GM12865 (cell line): Measurements from ENCODE around the gene SSX7.
"Not testable (repeated sequence)": the region's sequence is repeated elsewhere in the genome, so short reads cannot be mapped to it uniquely, and the experiment has no call there.

Experiments
- DNase-seq: peaks from one replicate; pipeline ENCODE4 v3.0.0; 2010; ENCODE audit warnings: low read depth
- H3K4me3 ChIP-seq: 2 replicates; pipeline ENCODE4 v1.5.1; 2011; ENCODE audit warnings: mild to moderate bottlenecking, low read depth, low read length, control low read depth
- TF ChIP-seq, protein P1 (sequence below): IDR thresholded peaks from 2 replicates; pipeline ENCODE4 v1.5.1; 2011; ENCODE audit warnings: low read length, control low read depth, low read depth, inconsistent platforms; ENCODE audit not compliant: insufficient read depth; ENCODE audit errors: missing control alignments

SSX7 gene, protein sequence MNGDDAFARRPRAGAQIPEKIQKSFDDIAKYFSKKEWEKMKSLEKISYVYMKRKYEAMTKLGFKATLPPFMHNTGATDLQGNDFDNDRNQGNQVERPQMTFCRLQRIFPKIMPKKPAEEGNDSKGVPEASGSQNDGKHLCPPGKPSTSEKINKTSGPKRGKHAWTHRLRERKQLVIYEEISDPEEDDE

DNA sequence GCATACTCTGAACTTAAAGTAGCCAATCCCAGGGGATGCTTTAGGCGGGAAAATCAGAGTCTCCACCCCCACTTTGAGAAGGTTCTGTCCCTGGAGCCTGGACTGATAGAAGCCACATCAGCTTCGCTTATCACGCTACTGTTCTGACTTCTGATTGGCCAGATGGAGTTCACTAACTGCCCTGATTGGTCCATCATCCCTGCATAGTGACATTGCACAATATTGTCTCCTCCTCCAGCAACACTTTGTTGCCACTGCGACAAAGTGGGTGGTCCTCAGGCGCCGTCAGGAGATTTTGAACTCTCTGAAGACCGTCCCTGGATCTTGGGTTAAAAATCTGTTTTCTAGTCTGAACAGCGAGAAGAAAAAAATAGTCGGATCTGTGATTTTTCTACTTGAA lies at the start of gene SSX7:
SSX7 (minus strand) TSS at position 101 of the 400 bp plus-strand sequence. CDS start 1,428 bp downstream, outside the sequence.
- not testable (repeated sequence) for DNase-seq

DNA sequence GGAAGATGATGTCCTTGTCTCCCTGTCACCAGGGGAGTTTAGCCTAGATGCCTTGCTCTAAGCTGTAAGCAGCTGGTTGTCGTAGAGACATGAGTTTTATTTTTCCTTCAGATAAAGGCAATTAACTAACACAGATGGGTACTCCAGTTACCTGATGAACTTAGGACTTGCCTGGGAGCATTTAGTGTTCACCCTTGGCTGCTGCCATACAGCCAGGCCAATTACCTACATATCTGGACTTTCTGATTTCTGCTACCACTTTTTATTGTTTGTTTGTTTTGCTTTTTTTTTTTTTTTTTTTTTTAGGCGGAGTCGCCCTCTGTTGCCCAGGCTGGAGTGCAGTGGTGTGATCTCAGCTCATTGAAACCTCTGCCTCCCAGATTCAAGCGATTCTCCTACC lies 37.3 kb upstream of the SSX7 start:
- H3K4me3 ChIP-seq, DNase-seq: not testable (repeated sequence)

More for the DNA sequence above, at the start of gene SSX7:
- H3K4me3 ChIP-seq: not testable (repeated sequence)

DNA sequence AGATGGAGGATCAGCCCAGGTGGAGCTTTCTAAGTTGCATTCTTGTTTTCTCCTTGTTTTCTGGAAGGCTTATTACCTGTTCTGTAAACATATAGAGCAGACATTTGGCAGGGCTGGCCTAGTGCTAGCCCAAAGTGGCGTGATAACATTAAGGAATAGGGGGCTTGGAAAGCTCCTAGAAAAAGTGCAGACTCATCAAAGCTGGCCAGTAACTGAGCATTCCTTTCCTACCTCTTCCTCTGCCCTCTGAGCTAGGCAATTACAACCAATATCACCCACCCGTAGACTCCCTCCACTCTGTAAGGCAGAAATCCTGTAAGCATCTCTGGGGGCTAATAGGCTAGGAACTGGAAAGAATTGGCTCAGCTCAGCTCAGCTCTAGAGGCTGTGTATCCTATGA lies 7.5 kb upstream of the SSX7 start:
- DNase-seq, H3K4me3 ChIP-seq: not testable (repeated sequence)

DNA sequence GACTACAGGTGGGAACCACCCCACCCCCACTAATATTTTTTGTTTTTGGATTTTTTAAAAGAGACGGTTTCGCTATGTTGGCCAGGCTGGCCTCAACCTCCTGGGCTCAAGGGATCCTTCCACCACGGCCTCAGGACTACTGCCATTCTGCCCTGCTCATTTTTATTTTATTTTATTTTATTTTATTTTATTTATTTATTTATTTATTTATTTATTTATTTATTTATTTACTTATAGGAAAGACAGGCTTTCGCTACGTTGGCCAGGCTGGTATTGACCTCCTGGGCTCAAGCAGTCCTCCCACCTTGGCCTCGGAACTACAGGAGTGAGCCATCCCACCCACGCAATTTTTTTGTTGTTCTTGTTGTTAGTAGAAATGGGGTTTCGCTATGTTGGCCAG lies 775 bp upstream of the SSX7 start:
- DNase-seq, H3K4me3 ChIP-seq: not testable (repeated sequence)

DNA sequence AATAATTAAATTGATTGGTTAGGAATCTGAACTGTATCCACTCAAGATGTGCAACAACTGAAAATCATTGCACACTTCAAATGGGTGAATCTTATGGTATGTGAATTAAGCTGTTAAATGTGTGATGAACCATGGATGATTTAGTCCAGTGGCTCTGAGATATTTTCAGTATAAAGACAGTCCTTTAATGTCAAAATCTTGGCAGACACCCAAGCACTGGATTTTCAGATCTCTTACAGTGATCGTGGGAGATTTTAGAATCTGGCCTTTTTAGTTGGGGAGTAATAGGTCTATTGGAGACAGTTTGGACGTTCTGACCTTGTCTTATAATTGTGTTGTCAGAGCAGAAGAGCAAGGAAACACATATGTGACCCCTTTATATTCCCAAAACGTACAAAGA lies 4.0 kb downstream of the SSX7 start:
- H3K4me3 ChIP-seq, DNase-seq: not testable (repeated sequence)

DNA sequence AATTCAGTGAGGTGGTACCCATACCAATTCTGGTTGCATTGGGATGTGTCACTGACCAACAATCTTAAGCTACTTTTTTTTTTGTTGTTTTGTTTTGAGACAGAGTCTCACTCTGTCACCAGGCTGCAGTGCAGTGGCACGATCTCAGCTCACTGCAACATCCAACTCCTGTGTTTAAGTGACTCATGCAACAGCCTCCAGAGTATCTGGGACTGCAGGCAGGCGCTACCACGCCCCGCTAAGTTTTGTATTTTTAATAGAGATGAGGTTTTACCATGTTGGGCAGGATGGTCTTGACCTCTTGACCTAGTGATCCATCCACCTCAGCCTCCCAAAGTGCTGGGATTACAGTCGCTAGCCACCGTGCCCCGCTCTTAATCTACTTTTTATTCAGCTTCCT lies 5.7 kb downstream of the SSX7 start:
- not testable (repeated sequence) for H3K4me3 ChIP-seq, DNase-seq

DNA sequence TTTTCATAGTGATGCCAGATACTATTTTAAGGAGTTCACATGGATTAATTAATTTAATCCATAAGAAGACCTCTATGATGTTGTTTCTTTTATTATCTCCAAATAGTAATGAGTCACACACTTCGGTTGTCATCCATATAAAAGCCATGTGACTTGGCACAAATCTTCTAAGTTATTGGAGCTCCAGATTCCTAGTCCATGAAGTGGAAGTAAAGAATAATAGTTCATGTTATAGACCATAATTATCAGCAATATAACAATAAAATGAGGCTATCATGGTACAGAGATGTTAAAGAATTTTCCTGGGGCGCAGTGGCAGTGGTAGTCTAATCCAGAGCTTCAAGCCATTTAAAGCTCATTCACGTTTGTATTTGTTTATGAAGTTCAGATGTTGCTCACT lies 26.2 kb downstream of the SSX7 start:
- not testable (repeated sequence) for H3K4me3 ChIP-seq, DNase-seq

DNA sequence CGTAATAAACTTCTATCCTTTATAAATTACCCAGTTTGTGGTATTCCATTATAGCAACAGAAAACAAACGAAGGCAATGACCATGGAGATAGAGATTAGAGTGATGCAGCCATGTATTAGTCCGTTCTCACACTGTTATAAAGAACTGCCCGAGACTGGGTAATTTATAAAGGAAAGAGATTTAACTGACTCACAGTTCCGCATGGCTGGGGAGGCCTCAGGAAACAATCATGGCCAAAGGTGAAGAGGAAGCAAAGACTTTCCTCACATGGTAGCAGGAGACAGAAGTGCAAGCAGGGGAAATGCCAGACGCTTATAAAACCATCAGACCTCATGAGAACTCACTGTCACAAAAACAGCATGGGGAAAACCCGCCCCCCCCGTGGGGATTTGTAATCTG lies 34.0 kb downstream of the SSX7 start:
- not testable (repeated sequence) for H3K4me3 ChIP-seq, DNase-seq

DNA sequence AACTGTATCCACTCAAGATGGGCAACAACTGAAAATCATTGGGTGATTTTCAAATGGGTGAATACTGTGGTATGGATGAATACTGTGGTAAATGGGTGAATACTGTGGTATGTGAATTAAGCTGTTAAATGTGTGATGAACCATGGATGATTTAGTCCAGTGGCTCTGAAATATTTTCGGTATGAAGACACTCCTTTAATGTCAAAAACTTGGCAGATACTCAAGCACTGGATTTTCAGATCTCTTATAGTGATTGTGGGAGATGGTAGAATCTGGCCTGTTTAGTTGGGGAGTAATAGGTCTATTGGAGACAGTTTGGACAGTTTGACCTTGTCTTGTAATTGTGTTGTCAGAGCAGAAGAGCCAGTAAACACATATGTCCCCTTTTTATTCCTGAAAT lies 45.7 kb downstream of the SSX7 start:
- no peak for DNase-seq
- TF ChIP-seq, protein P1, sequence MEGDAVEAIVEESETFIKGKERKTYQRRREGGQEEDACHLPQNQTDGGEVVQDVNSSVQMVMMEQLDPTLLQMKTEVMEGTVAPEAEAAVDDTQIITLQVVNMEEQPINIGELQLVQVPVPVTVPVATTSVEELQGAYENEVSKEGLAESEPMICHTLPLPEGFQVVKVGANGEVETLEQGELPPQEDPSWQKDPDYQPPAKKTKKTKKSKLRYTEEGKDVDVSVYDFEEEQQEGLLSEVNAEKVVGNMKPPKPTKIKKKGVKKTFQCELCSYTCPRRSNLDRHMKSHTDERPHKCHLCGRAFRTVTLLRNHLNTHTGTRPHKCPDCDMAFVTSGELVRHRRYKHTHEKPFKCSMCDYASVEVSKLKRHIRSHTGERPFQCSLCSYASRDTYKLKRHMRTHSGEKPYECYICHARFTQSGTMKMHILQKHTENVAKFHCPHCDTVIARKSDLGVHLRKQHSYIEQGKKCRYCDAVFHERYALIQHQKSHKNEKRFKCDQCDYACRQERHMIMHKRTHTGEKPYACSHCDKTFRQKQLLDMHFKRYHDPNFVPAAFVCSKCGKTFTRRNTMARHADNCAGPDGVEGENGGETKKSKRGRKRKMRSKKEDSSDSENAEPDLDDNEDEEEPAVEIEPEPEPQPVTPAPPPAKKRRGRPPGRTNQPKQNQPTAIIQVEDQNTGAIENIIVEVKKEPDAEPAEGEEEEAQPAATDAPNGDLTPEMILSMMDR: no peak
- no peak overlapping the region for H3K4me3 ChIP-seq

DNA sequence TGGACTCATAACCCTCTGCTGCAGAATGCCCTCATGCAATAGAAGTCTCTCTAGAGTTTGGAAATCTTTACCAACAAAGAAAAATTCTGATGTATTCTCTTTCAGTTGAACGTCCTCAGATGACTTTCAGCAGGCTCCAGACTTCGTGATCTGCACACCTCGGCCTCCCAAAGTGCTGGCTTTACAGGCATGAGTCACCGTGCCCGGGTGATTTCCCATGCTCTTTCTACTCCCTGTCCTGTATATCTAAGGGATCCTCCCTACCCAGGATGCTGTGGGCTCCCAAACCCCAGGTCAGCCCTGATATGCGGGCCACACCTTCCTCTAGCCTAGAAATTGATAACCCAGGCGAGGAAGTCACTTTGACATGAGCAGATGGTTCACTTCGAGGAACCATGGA lies 51.5 kb downstream of the SSX7 start:
- DNase-seq, H3K4me3 ChIP-seq: not testable (repeated sequence)

DNA sequence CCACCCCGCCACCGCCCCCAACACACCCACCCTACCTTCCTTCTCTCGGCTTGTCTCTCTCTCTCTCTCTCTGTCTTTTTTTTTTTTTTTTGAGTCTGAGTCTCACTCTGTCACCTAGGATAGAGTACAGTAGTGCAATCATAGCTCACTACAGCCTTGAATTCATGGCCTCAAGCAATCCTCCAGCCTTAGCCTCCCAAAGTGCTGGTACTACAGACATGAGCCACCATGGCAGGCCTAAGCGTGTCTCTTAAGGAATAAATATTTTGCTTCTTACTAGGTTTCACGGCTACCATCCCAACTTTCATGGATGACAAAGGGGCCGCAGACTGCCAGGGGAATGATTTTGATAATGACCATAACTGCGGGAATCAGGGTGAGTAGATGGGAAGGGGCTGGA lies 55.8 kb downstream of the SSX7 start:
- H3K4me3 ChIP-seq: no peak overlapping the region
- no peak for DNase-seq
- TF ChIP-seq, protein P1: no peak

DNA sequence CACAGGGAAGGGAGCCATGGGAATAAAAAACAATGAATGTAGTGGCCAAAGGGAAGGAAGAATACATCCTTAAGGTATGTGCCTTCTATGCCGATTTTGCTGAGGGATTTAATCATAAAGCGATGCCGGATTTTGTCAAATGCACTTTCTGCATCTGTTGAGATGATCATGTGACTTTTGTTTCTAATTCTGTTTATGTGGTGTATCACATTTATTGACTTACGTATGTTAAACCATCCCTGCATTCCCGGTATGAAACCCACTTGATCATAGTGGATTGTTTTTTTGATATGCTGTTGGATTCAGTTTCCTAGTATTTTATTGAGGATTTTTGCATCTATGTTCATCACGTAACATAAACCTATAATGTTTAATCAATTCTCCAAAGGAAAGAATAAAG lies 60.0 kb downstream of the SSX7 start:
- H3K4me3 ChIP-seq: no peak overlapping the region
- TF ChIP-seq, protein P1: no peak
- no peak for DNase-seq
